Ascending aorta (tissue), 2 donors: ENCODE data around the gene RNU6-7. TPM values are rescaled to one million over a fixed set of nuclear protein-coding genes. Genes with fewer than 3 reads are reported as not detected.

Experiments used
- DNase-seq, 2 donors: peaks; one replicate each; pipeline ENCODE4 v3.0.0-alpha.2; 2019; ENCODE audit warnings: low spot score in 2 of 2
- H3K27ac ChIP-seq, 2 donors: fragments of 200-600 bp; sonication (generic); one replicate each; pipeline ENCODE4 v1.5.1; 2016 to 2017; ENCODE audit warnings: mild to moderate bottlenecking in 1 of 2
- H3K27me3 ChIP-seq: fragments of 200-600 bp; sonication (generic); one replicate; pipeline ENCODE4 v1.5.1; 2017
- H3K36me3 ChIP-seq, 2 donors: fragments of 200-600 bp; sonication (generic); one replicate each; pipeline ENCODE4 v1.5.1; 2016
- H3K4me1 ChIP-seq, 2 donors: fragments of 200-600 bp; sonication (generic); one replicate each; pipeline ENCODE4 v1.5.1; 2016 to 2017; ENCODE audit warnings: mild to moderate bottlenecking in 1 of 2
- H3K4me3 ChIP-seq, 2 donors: fragments of 200-600 bp; sonication (generic); one replicate each; pipeline ENCODE4 v1.5.1; 2016 to 2017; ENCODE audit warnings: mild to moderate bottlenecking in 1 of 2
- H3K9me3 ChIP-seq, 2 donors: fragments of 200-600 bp; sonication (generic); one replicate each; pipeline ENCODE4 v1.5.1; 2016
- intact Hi-C: fragments of 100-400 bp; cut with DNase I; formaldehyde crosslinking; loops from one replicate; pipeline ENCODE4 v1.15.1; 2023
- total RNA-seq: library from RNA; depleted of rRNA; stranded (reverse); fragments of >200 nt; gene quantifications from one replicate; pipeline ENCODE4 v1.1.0, GENCODE V29; 2016
- TF ChIP-seq, protein P1 (sequence below), 3 experiments: fragments of 200-600 bp in 2 of 3; fragments of 450-650 bp in 1 of 3; sonication (generic) in 2 of 3; IDR thresholded peaks; one replicate each; pipeline ENCODE4 v1.5.1; 2016 to 2019; ENCODE audit warnings: antibody characterized with exemption in 3 of 3, mild to moderate bottlenecking in 1 of 3, moderate library complexity in 1 of 3

RNU6-7 gene
- total RNA-seq, 1 donor from 2014 or later, result not detected

DNA sequence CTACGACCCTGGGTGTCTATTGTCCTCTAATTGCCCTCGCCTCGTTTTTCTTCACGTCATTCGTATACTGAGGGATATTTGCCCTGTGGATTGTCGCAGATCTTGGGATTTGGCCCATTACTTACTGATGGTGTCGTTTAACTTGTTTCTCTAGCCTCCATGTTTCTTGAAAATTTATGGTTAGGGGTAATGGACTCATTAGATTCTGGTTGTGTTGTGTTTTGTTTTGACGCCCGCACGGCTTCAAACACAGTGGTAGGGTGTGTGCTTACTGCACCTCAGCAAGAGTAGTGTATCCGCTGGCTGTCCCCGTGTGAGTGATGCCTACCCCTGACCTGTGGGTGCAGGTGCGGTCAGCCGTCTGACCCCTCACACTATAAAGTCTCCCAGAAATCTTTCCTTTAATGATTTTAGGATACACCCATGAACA, 2.1 kb downstream of the RNU6-7 start:
- Histone ChIP-seq H3K9me3 (no peaks in the 10 kb centered on the region), H3K27me3 (no peaks in the 10 kb centered on the region), H3K27ac (peak overlapping the region; percentile 69 to 75), H3K36me3 (no peaks in the 10 kb centered on the region), H3K4me3 (peak overlapping the region; percentile 72 to 75), H3K4me1 (no peaks in the 10 kb centered on the region)
- no peak for DNase-seq
- intact Hi-C loops, result loop anchor here (2.0 to 5.0 kb wide), 6 partner anchors 49 to 1177 kb away; partner anchors contain the start of genes AP4S1, HECTD1, NUBPL and STRN3
- TF ChIP-seq, protein P1, sequence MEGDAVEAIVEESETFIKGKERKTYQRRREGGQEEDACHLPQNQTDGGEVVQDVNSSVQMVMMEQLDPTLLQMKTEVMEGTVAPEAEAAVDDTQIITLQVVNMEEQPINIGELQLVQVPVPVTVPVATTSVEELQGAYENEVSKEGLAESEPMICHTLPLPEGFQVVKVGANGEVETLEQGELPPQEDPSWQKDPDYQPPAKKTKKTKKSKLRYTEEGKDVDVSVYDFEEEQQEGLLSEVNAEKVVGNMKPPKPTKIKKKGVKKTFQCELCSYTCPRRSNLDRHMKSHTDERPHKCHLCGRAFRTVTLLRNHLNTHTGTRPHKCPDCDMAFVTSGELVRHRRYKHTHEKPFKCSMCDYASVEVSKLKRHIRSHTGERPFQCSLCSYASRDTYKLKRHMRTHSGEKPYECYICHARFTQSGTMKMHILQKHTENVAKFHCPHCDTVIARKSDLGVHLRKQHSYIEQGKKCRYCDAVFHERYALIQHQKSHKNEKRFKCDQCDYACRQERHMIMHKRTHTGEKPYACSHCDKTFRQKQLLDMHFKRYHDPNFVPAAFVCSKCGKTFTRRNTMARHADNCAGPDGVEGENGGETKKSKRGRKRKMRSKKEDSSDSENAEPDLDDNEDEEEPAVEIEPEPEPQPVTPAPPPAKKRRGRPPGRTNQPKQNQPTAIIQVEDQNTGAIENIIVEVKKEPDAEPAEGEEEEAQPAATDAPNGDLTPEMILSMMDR (IDR thresholded peaks at IDR 0.05), result no peak

DNA sequence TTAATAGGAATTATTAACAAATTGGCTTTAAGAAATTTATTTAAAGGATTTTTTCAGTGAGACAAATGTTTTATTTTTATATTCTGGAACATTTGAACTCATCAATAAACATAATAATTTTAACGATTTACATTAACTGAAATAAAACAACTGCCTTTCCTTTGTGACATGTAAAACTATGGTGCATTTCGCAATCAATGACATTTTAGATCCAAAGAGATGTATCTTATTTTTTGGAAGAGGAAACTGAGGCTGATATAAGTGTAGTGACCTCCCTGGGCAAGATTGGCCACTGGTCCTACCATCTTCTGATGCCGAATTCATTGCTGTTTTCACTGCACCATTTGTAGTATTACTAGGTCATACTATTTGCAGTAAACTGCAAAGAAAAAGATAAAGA, 3.7 kb downstream of the RNU6-7 start:
- intact Hi-C loops, result no loop called here
- H3K27ac ChIP-seq, result no peak overlapping the region
- H3K4me3 ChIP-seq, result no peak overlapping the region
- no peaks in the 10 kb centered on the region for H3K36me3 ChIP-seq
- H3K4me1 ChIP-seq, result no peaks in the 10 kb centered on the region
- H3K9me3 ChIP-seq, result no peaks in the 10 kb centered on the region
- TF ChIP-seq, protein P1 (IDR thresholded peaks at IDR 0.05), result no peak
- H3K27me3 ChIP-seq, result no peaks in the 10 kb centered on the region
- DNase-seq, result no peak

DNA sequence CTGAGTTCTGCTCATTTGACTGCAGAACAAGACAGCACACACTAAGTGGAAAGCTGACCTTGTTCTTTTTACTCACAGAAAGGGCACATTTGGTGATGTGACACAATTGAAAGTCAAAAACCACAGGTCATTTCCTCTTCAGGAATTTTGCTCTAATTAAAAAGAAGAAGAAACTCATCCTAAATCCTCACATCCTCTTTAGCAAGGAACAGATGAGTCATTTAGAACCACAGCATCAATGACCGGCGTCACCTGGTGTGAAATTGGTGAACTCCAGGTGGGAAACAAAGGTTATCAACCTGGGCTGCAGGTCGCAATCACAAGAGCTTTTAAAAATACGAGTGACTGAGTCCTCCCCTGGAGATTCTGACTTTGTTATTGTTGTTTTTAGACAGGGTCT, 4.1 kb downstream of the RNU6-7 start:
- H3K4me1 ChIP-seq, result no peaks in the 10 kb centered on the region
- H3K36me3 ChIP-seq, result no peaks in the 10 kb centered on the region
- no peak overlapping the region for H3K4me3 ChIP-seq
- no peak overlapping the region for H3K27ac ChIP-seq
- intact Hi-C loops, result no loop called here
- H3K9me3 ChIP-seq, result no peaks in the 10 kb centered on the region
- H3K27me3 ChIP-seq, result no peaks in the 10 kb centered on the region
- DNase-seq, result no peak
- TF ChIP-seq, protein P1 (IDR thresholded peaks at IDR 0.05), result no peak

DNA sequence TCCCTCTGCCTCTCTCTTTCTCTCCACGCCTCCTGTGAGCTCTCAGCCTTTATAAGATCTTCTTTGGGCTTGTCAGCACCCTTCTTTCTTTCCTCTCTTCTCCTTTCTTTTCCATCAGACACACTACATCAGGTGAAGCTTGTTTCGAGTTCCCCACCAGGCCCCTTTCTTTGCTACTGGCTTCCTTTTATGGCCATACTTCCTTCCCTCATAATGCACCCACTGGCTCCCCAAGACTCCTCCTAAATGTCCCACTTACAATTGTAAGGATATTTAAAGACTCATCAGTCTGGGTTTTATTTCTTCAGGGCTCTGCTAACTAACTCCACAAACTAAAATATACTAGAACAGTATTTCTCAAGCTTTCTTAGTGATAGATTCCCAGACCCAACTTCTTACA, 4.7 kb downstream of the RNU6-7 start:
- Histone ChIP-seq H3K4me1 (no peaks in the 10 kb centered on the region), H3K9me3 (no peaks in the 10 kb centered on the region), H3K36me3 (no peaks in the 10 kb centered on the region), H3K4me3 (no peak overlapping the region), H3K27me3 (no peaks in the 10 kb centered on the region), H3K27ac (no peak overlapping the region)
- TF ChIP-seq, protein P1 (IDR thresholded peaks at IDR 0.05), result no peak
- intact Hi-C loops, result no loop called here
- no peak for DNase-seq

DNA sequence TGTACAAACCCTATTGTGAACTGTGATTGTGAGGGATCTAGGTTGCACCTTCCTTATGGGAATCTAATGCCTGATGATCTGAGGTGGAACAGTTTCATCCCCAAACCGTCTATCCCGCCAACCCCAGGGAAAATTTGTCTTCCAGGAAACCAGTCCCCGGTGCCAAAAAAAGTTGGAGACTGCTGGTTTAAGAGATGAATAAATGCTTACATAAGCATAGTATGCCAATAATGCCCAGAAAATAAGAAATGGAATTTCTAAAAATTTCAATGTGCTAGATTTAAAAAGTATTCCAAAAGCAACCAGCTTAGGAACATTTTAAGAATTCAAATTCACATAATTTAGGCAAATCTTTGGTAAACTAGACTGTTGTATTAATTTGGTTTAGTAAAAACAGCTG, 6.6 kb downstream of the RNU6-7 start:
- TF ChIP-seq, protein P1 (IDR thresholded peaks at IDR 0.05), result no peak
- intact Hi-C loops, result no loop called here
- H3K27me3 ChIP-seq, result no peaks in the 10 kb centered on the region
- no peak for DNase-seq
- no peak overlapping the region for H3K4me3 ChIP-seq
- no peak overlapping the region for H3K27ac ChIP-seq
- no peaks in the 10 kb centered on the region for H3K36me3 ChIP-seq
- no peaks in the 10 kb centered on the region for H3K4me1 ChIP-seq
- no peaks in the 10 kb centered on the region for H3K9me3 ChIP-seq

DNA sequence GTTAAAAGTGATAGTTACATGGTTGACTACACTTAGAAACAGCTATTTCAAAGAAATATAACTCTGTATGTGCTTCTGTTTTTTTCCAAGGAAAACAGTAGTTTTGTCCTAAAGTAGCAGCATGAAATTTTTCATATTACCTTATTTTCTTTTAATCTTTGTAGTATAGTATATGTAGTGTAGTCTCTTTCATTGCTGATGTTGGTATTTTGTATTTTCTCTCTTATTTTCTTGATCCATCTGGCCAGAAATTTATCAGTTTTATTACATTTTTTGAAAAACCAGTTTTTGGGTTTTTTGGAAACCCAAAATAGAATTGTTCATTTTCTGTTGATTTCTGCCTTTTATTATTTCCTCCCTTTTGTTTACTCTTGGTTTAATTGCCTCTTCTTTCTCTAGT, 7.6 kb downstream of the RNU6-7 start:
- Histone ChIP-seq H3K27me3 (no peaks in the 10 kb centered on the region), H3K4me3 (no peak overlapping the region), H3K27ac (no peak overlapping the region), H3K4me1 (no peaks in the 10 kb centered on the region), H3K9me3 (no peaks in the 10 kb centered on the region), H3K36me3 (no peaks in the 10 kb centered on the region)
- DNase-seq, result no peak
- TF ChIP-seq, protein P1 (IDR thresholded peaks at IDR 0.05), result no peak
- intact Hi-C loops, result no loop called here
